ENCODE data around the gene ATP6V1G2. TPM values are rescaled to one million over a fixed set of nuclear protein-coding genes. Genes with fewer than 3 reads are reported as not detected.

The ATP6V1G2 gene
- total and polyA plus RNA-seq, 12 donors: 0.87 to 6.6 (median 3.1) TPM

DNA sequence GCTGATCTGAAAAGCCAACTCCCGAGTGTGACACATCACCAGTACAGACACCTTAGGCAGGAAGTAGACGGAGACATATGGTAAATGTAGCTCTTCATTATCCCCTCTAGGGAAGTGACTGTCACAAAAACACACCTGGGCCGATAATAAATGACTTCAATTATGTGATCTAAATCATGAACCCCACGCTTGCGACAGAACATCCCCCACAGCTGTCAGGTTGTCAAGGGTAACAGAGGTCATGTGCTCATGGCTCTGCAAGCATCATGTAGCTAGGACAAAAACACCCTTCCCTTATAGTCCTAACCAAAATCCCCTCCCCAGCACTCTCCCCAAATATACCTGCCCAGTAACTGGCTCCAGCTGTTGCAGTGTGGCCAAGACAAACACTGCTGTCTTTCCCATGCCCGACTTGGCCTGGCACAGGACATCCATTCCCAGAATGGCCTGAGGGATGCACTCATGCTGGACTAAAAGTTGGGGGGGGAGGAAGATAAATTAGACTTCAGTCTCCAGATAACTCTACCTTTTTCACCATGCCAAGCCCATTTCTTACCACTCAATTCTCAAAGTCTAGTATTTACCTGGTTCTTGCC is 7.5 kb downstream of the ATP6V1G2 start:
- peaks cover 20 to 45% of the 10 kb centered on the region in 2 donors for H3K4me1 ChIP-seq (replicated peaks in 1 of 2)
- H3K4me3 ChIP-seq: no peak overlapping the region
- 47 to 51% (median 49%) methylated on average over 6 of the region's 6 CpGs for WGBS, 4 donors
- TF ChIP-seq, protein P1, sequence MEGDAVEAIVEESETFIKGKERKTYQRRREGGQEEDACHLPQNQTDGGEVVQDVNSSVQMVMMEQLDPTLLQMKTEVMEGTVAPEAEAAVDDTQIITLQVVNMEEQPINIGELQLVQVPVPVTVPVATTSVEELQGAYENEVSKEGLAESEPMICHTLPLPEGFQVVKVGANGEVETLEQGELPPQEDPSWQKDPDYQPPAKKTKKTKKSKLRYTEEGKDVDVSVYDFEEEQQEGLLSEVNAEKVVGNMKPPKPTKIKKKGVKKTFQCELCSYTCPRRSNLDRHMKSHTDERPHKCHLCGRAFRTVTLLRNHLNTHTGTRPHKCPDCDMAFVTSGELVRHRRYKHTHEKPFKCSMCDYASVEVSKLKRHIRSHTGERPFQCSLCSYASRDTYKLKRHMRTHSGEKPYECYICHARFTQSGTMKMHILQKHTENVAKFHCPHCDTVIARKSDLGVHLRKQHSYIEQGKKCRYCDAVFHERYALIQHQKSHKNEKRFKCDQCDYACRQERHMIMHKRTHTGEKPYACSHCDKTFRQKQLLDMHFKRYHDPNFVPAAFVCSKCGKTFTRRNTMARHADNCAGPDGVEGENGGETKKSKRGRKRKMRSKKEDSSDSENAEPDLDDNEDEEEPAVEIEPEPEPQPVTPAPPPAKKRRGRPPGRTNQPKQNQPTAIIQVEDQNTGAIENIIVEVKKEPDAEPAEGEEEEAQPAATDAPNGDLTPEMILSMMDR (IDR thresholded peaks at IDR 0.05): no peak
- no peak for TF ChIP-seq POLR2A (IDR thresholded peaks at IDR 0.05)
- peak in 1 of 7 donors; percentile 48 for DNase-seq
- intact Hi-C loops (cut with DNase I): loop anchor here (5.0 kb wide), 1 partner anchor 42 kb away; the partner anchor contains the start of gene MICB (in 2 of the 2)
- H3K27ac ChIP-seq: peak overlapping the region in 1 of 5 donors; percentile 1
- H3K9me3 ChIP-seq (replicated peaks in 1 of 3): no peaks in the 10 kb centered on the region
- H3K36me3 ChIP-seq (replicated peaks in 1 of 2): peaks cover 0 to 64% of the 10 kb centered on the region in 2 donors
- H3K27me3 ChIP-seq: no peaks in the 10 kb centered on the region

DNA sequence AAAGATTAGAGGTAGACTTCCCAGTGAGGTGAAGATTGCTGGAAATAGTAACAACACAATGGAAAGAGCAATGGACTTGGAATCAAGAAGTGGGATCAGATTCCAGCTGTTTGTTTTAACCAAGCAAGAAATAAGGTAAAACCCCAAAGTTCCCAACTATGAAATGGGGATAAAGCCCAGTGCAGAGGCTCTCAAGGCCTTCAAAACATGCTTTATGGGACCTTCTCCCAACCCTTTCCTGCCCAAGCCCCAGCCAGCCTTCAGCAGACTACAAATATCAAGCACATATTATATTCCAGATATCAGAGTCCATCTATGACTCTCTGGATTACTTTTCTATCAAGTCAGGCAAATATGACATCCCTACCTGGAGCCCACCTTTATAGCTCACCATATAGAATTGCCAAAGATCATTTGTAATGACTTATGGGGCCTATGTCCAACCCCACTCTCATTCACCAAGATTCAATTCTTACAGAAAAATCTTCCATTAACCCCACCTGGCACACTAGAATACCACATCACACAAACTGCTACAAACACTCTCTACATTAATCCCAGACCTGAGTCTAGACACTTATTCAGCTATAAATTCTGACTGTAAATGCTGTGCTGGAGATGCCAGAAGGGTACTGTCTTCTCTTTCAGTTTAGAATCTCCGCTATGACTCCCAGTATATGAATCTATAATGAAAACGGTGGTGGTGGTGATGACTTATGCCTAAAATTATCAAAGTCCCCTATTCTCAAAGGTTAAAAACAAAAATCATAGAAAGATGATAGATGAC is 10.7 kb downstream of the ATP6V1G2 start:
- 16 to 24% (median 21%) methylated on average over 2 of the region's 2 CpGs for WGBS, 4 donors
- intact Hi-C loops (cut with DNase I): loop anchor here (5.0 kb wide), 1 partner anchor 38 kb away; the partner anchor contains the start of gene MICB (in 2 of the 2)
- DNase-seq: no peak
- no peak overlapping the region for H3K27ac ChIP-seq
- H3K27me3 ChIP-seq: no peaks in the 10 kb centered on the region
- no peaks in the 10 kb centered on the region for H3K9me3 ChIP-seq (replicated peaks in 1 of 3)
- peaks cover 15 to 37% of the 10 kb centered on the region in 2 donors for H3K4me1 ChIP-seq (replicated peaks in 1 of 2)
- peaks cover 0 to 95% of the 10 kb centered on the region in 2 donors for H3K36me3 ChIP-seq (replicated peaks in 1 of 2)
- TF ChIP-seq, protein P1 (IDR thresholded peaks at IDR 0.05): no peak
- TF ChIP-seq POLR2A (IDR thresholded peaks at IDR 0.05): no peak
- no peak overlapping the region for H3K4me3 ChIP-seq

DNA sequence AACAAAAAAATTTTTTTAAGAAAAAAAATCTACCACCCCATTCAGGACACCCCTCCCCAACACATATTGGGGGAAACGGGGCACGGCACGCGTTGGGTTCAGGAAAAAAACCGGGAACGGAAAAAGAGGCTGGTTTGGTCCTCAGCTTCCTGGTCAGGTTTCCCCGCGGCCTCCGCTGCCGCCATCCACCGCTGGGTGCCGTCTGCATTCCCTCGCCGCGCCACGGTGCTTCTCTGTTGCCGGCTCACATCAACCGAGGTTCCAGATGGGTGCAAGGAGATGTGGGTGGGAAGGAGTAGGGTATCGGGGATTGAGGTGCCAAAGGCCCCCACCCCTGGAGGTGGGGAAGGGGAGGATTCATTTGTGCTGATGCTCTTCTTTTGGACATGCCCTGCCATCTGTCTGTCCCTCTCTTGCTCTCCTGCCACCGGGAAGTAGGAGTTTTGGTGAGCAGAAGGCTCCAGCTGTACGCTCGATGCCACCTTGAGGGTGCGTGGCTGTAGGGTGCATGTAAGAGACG is 11.8 kb downstream of the ATP6V1G2 start:
- no peak for DNase-seq
- 88 to 91% (median 90%) methylated on average over 21 to 24 of the region's 24 CpGs for WGBS, 4 donors
- intact Hi-C loops (cut with DNase I): loop anchor here (5.0 kb wide), 1 partner anchor 37 kb away; the partner anchor contains the start of gene MICB (in 2 of the 2)
- Histone ChIP-seq H3K27ac (no peak overlapping the region), H3K27me3 (no peaks in the 10 kb centered on the region), H3K4me3 (no peak overlapping the region), H3K4me1 (replicated peaks in 1 of 2) (peaks cover 5 to 25% of the 10 kb centered on the region in 2 donors), H3K9me3 (replicated peaks in 1 of 3) (no peaks in the 10 kb centered on the region), H3K36me3 (replicated peaks in 1 of 2) (peaks cover 0 to 97% of the 10 kb centered on the region in 2 donors)
- TF ChIP-seq, protein P1 (IDR thresholded peaks at IDR 0.05): no peak
- TF ChIP-seq POLR2A (IDR thresholded peaks at IDR 0.05): no peak

DNA sequence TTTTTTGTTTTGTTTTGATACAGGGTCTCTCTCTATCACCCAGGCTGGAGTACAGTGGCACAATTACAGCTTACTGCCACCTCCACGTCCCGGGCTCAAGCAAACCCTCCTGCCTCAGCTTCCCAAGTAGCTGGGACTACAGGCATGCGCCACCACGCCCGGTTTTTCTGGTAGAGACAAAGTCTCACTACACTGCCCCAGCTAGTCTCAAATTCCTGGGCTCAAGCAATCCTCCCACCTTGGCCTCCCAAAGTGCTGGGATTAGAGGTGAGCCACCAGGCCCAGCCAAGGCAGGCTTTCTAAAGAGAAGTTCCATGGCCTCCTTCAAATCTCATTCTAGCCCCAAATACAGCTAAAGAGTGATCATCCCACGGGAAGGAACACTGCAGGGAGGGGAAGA is 12.4 kb downstream of the ATP6V1G2 start:
- H3K27me3 ChIP-seq: no peaks in the 10 kb centered on the region
- no peak overlapping the region for H3K27ac ChIP-seq
- DNase-seq: no peak
- no peaks in the 10 kb centered on the region for H3K9me3 ChIP-seq (replicated peaks in 1 of 3)
- peaks cover 0 to 91% of the 10 kb centered on the region in 2 donors for H3K36me3 ChIP-seq (replicated peaks in 1 of 2)
- no peak overlapping the region for H3K4me3 ChIP-seq
- WGBS, 4 donors: 92 to 98% (median 94%) methylated on average over 6 of the region's 6 CpGs
- TF ChIP-seq POLR2A (IDR thresholded peaks at IDR 0.05): no peak
- TF ChIP-seq, protein P1 (IDR thresholded peaks at IDR 0.05): no peak
- intact Hi-C loops (cut with DNase I): no loop called here
- peaks cover 2 to 20% of the 10 kb centered on the region in 2 donors for H3K4me1 ChIP-seq (replicated peaks in 1 of 2)

Measured in adrenal gland (tissue), 12 donors.